Mesenchymal stem cell (in vitro differentiated cells and primary cell): ENCODE results near the gene ASCC2.

Source experiments
- DNase-seq: peaks from one replicate; pipeline ENCODE4 v3.0.0-alpha.2; 2013
- H2AFZ ChIP-seq: one replicate; pipeline ENCODE4 v1.6.1; 2013; ENCODE audit warnings: low read depth, mild to moderate bottlenecking, control low read depth, inconsistent platforms, low read length, moderate library complexity
- H2AK5ac ChIP-seq: 2 replicates; pipeline ENCODE4 v1.6.1; 2013; ENCODE audit warnings: low read length, moderate library complexity, mild to moderate bottlenecking, inconsistent platforms; ENCODE audit not compliant: severe bottlenecking
- H2BK120ac ChIP-seq: one replicate; pipeline ENCODE4 v1.6.1; 2013; ENCODE audit warnings: low read depth, mild to moderate bottlenecking, inconsistent platforms, low read length, moderate library complexity
- H2BK12ac ChIP-seq, 2 experiments: one replicate each; pipeline ENCODE4 v1.6.1; 2013; ENCODE audit warnings: inconsistent platforms in 2 of 2, low read length in 2 of 2, mild to moderate bottlenecking in 2 of 2, moderate library complexity in 2 of 2, control low read depth in 1 of 2
- H2BK15ac ChIP-seq: one replicate; pipeline ENCODE4 v1.6.1; 2013; ENCODE audit warnings: mild to moderate bottlenecking, low read depth, inconsistent platforms; ENCODE audit not compliant: poor library complexity, severe bottlenecking
- H2BK5ac ChIP-seq: 2 replicates; pipeline ENCODE4 v1.6.1; 2013; ENCODE audit warnings: low read depth, mild to moderate bottlenecking, low read length, control low read depth, inconsistent platforms; ENCODE audit not compliant: poor library complexity, severe bottlenecking
- H3K14ac ChIP-seq, 2 experiments: one replicate each; pipeline ENCODE4 v1.6.1; 2013; ENCODE audit warnings: inconsistent platforms in 2 of 2, low read length in 2 of 2, control low read depth in 1 of 2, mild to moderate bottlenecking in 1 of 2, moderate library complexity in 1 of 2
- H3K18ac ChIP-seq, 2 experiments: one replicate each; pipeline ENCODE4 v1.6.1; 2013; ENCODE audit warnings: inconsistent platforms in 2 of 2, low read length in 2 of 2, control low read depth in 1 of 2, low read depth in 1 of 2, mild to moderate bottlenecking in 1 of 2
- H3K23ac ChIP-seq, 2 experiments: one replicate each; pipeline ENCODE4 v1.6.1; 2013; ENCODE audit warnings: inconsistent platforms in 2 of 2, low read length in 2 of 2, mild to moderate bottlenecking in 2 of 2, moderate library complexity in 2 of 2, control low read depth in 1 of 2
- H3K27ac ChIP-seq: 2 replicates; pipeline ENCODE4 v1.5.1; 2013; ENCODE audit warnings: mild to moderate bottlenecking, moderate library complexity, low read length, control low read depth, inconsistent platforms; ENCODE audit not compliant: poor library complexity, severe bottlenecking
- H3K27me3 ChIP-seq, 2 experiments: 2 replicates each; pipeline versions ENCODE4 v1.6.1 to v1.7.0; 2013; ENCODE audit warnings: low read length in 2 of 2, mild to moderate bottlenecking in 2 of 2, moderate library complexity in 2 of 2, control low read depth in 1 of 2, inconsistent platforms in 1 of 2; ENCODE audit not compliant: control insufficient read depth in 1 of 2, insufficient read depth in 1 of 2
- H3K36me3 ChIP-seq, 2 experiments: 2 replicates each; pipeline versions ENCODE4 v1.6.1 to v1.7.0; 2013; ENCODE audit warnings: low read length in 2 of 2, control low read depth in 1 of 2, inconsistent platforms in 1 of 2, low read depth in 1 of 2, mild to moderate bottlenecking in 1 of 2; ENCODE audit not compliant: insufficient read depth in 2 of 2, control insufficient read depth in 1 of 2
- H3K4ac ChIP-seq, 2 experiments: one replicate each; pipeline ENCODE4 v1.6.1; 2013; ENCODE audit warnings: inconsistent platforms in 2 of 2, low read length in 2 of 2, mild to moderate bottlenecking in 2 of 2, moderate library complexity in 2 of 2, control low read depth in 1 of 2, low read depth in 1 of 2
- H3K4me1 ChIP-seq: 2 replicates; pipeline ENCODE4 v1.6.1; 2013; ENCODE audit warnings: low read depth, low read length, control low read depth; ENCODE audit not compliant: control insufficient read depth, insufficient read depth
- H3K4me2 ChIP-seq: 2 replicates; pipeline ENCODE4 v1.6.1; 2013; ENCODE audit warnings: low read length, mild to moderate bottlenecking, inconsistent platforms; ENCODE audit not compliant: poor library complexity, severe bottlenecking
- H3K4me3 ChIP-seq, 2 experiments: 2 replicates each; pipeline versions ENCODE4 v1.5.1 to v1.7.0; 2013; ENCODE audit warnings: low read length in 2 of 2, mild to moderate bottlenecking in 2 of 2, control low read depth in 1 of 2, low read depth in 1 of 2; ENCODE audit not compliant: insufficient read depth in 1 of 2
- H3K79me1 ChIP-seq: replicated peaks from 2 replicates; pipeline ENCODE4 v1.6.1; 2013; ENCODE audit warnings: mild to moderate bottlenecking, control low read depth, low read length, inconsistent platforms; ENCODE audit not compliant: poor library complexity, severe bottlenecking
- H3K9ac ChIP-seq: 2 replicates; pipeline ENCODE4 v1.7.0; 2013; ENCODE audit warnings: mild to moderate bottlenecking, low read length, moderate library complexity
- H3K9me3 ChIP-seq: 2 replicates; pipeline ENCODE4 v1.7.0; 2013; ENCODE audit warnings: mild to moderate bottlenecking, low read length; ENCODE audit not compliant: control insufficient read depth
- H4K8ac ChIP-seq: one replicate; pipeline ENCODE4 v1.6.1; 2013; ENCODE audit warnings: inconsistent platforms, mild to moderate bottlenecking, low read length, moderate library complexity
- H4K91ac ChIP-seq: one replicate; pipeline ENCODE4 v1.6.1; 2013; ENCODE audit warnings: mild to moderate bottlenecking, low read length, inconsistent platforms
- WGBS: methylation state at CpG from one replicate; pipeline ENCODE4 v1.1.7; 2013; ENCODE audit warnings: mixed read lengths; 5-methylcytosine and 5-hydroxymethylcytosine counted together

Gene ASCC2

DNA sequence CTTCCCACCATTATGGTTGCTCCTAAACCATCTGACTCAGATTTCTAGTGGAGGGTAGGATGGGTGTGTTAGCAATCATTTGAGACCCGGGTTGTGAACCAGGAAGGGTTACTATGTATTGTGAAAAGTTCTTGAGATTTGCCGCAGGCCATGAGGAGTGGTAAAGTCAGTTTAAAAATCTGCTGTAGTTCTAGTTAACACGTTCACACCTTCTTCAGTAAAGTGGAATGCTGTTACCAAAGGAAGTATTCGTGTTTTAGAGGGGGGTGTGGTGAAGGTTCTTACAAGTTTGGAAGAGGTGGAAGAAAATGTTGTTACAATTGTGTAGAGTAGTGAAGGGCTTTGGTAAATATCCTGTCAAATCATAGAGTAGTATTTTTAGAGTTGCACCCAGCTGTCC is 47.5 kb upstream of the ASCC2 start:
- peaks cover 2% of the 10 kb centered on the region for H3K4me1 ChIP-seq
- H2BK12ac ChIP-seq = no peak overlapping the region
- H2AFZ ChIP-seq = no peak overlapping the region
- no peak overlapping the region for H2BK15ac ChIP-seq
- H3K4ac ChIP-seq = no peak overlapping the region
- no peaks in the 10 kb centered on the region for H3K36me3 ChIP-seq
- no peak overlapping the region for H4K8ac ChIP-seq
- H3K9me3 ChIP-seq = no peaks in the 10 kb centered on the region
- H3K23ac ChIP-seq = no peak overlapping the region
- no peak overlapping the region for H3K27ac ChIP-seq
- no peak overlapping the region for H3K9ac ChIP-seq
- H2AK5ac ChIP-seq = no peak overlapping the region
- no peak overlapping the region for H3K14ac ChIP-seq
- H3K79me1 ChIP-seq = peaks cover 1% of the 10 kb centered on the region
- no peak for DNase-seq
- no peak overlapping the region for H4K91ac ChIP-seq
- no peaks in the 10 kb centered on the region for H3K27me3 ChIP-seq
- no peak overlapping the region for H2BK5ac ChIP-seq
- 62% methylated on average over 4 of the region's 4 CpGs for WGBS
- no peak overlapping the region for H2BK120ac ChIP-seq
- H3K18ac ChIP-seq = no peak overlapping the region
- no peak overlapping the region for H3K4me2 ChIP-seq
- H3K4me3 ChIP-seq = no peak overlapping the region

DNA sequence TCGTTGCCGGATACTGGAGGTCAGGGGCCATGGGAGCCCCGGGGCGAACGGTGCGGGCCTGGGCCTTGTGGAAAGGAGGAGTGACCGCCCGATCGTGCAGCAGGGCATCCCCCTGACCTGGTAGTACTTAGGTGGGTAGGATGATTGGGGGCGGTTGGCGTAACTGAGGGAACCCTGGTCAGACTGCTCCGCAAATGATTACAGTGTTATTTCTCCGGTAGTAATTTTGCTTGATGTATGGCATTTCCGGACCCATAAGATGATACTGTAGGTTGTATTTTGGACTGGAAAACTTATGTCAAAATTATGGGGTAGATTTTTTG is 45.7 kb upstream of the ASCC2 start:
- Histone ChIP-seq H3K23ac (no peak overlapping the region), H3K36me3 (no peaks in the 10 kb centered on the region), H3K4me3 (peak overlapping the region; percentile 97 to 99), H3K9me3 (no peaks in the 10 kb centered on the region), H3K18ac (peak overlapping the region; percentile 70 to 88), H2BK5ac (peak overlapping the region; percentile 99), H3K79me1 (peaks cover 1% of the 10 kb centered on the region), H3K9ac (peak overlapping the region; percentile 94), H2AK5ac (no peak overlapping the region), H2AFZ (peak overlapping the region; percentile 77), H3K27me3 (peaks cover 0 to 10% of the 10 kb centered on the region in 2 experiments), H2BK120ac (peak overlapping the region; percentile 89), H3K4me2 (peak overlapping the region; percentile 51), H3K4ac (peak overlapping the region in 1 of 2 experiments; percentile 54), H3K14ac (peak overlapping the region in 1 of 2 experiments; percentile 73), H4K91ac (peak overlapping the region; percentile 27), H2BK12ac (no peak overlapping the region), H3K27ac (peak overlapping the region; percentile 35), H3K4me1 (peaks cover 2% of the 10 kb centered on the region), H2BK15ac (no peak overlapping the region), H4K8ac (peak overlapping the region; percentile 45)
- 7% methylated on average over 14 of the region's 14 CpGs for WGBS
- DNase-seq = no peak

DNA sequence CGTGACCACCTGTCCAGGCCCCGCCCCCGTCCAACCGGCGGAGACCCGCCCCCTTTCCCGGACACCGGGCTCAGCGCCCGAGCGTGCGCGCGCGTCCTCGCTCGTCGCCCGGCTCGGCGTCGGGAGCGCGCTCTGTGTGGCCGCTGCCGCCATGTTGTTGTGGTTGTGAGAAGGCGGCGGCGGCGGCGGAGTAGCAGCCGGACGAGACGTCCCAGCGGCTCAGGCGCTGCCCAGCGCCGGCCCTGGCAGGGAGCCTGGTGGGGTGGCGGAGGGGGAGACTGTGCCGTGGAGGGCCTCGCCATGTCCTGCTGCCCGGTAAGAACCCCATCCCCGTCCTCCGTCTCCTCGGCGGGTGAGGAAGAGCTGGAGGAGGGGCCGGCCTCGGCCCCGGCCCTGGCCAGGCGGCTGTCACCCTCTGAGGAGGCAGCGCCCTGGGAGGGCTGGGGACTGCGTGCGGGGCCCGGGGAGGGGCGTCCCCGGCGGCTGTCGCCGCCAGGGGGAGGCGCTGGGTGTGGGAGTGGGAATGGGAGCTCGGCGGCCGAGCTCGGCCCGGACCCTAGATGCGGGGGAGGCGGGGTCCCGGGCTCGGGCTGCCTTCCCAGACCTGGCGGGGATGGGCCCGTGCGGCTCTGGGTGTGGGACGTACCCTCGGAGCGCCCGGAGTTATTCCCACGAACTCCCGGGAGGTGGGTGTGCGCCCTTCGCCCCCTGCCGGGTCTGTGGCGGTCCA is 45.1 kb upstream of the ASCC2 start, which contains the start of gene MTMR3:
Gene MTMR3 (plus strand): TSS at position 130 of the 730 bp plus-strand sequence. CDS start 87,886 bp downstream, outside the sequence.
- 2% methylated on average over 56 of the region's 82 CpGs for WGBS

DNA sequence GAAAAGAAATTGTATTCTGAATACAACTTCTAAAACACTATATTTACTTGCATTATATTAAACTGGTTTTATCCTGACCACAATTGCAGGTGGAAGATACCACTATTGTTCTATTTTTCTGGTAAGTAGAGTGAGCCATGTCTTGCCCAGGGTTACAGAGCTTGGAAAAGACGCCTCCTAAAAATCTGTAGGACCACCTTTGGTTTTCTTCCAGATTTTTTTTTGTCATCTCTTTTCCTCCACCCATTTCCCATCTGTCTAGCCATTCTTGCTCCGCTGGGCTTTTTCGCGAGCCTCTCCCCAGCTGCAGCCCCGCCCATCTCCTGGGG is 44.6 kb upstream of the ASCC2 start:
- Histone ChIP-seq H3K14ac (no peak overlapping the region), H3K9ac (no peak overlapping the region), H3K18ac (no peak overlapping the region), H3K9me3 (no peaks in the 10 kb centered on the region), H3K27ac (no peak overlapping the region), H2BK12ac (no peak overlapping the region), H2BK5ac (no peak overlapping the region), H2BK120ac (no peak overlapping the region), H2AK5ac (no peak overlapping the region), H3K27me3 (peaks cover 0 to 12% of the 10 kb centered on the region in 2 experiments), H2AFZ (no peak overlapping the region), H4K91ac (no peak overlapping the region), H4K8ac (no peak overlapping the region), H3K23ac (no peak overlapping the region), H3K79me1 (peaks cover 1% of the 10 kb centered on the region), H3K4me3 (peak overlapping the region in 1 of 2 experiments; percentile 97), H2BK15ac (no peak overlapping the region), H3K4me2 (no peak overlapping the region), H3K4ac (no peak overlapping the region), H3K36me3 (no peaks in the 10 kb centered on the region), H3K4me1 (peaks cover 2% of the 10 kb centered on the region)
- 1% methylated on average over 4 of the region's 5 CpGs for WGBS
- DNase-seq = no peak

More for the DNA sequence above, 45.1 kb upstream of the ASCC2 start, which contains the start of gene MTMR3:
- Histone ChIP-seq H4K91ac (peak within 1 kb of the TSS; percentile 99), H3K14ac (peak within 1 kb of the TSS; percentile 74 to 87), H3K4me2 (peak within 1 kb of the TSS; percentile 51), H3K4me1 (peaks cover 2% of the 10 kb centered on the region), H2BK12ac (peak within 1 kb of the TSS in 1 of 2 experiments; percentile 51), H3K79me1 (peaks cover 1% of the 10 kb centered on the region), H3K4me3 (peak within 1 kb of the TSS; percentile 97 to 99), H2BK5ac (peak within 1 kb of the TSS; percentile 99), H2AK5ac (no peak within 1 kb of the TSS), H3K27me3 (peaks cover 0 to 12% of the 10 kb centered on the region in 2 experiments), H3K23ac (peak within 1 kb of the TSS in 1 of 2 experiments; percentile 46), H2BK120ac (peak within 1 kb of the TSS; percentile 89), H2BK15ac (peak within 1 kb of the TSS; percentile 100), H3K9me3 (no peaks in the 10 kb centered on the region), H2AFZ (peak within 1 kb of the TSS; percentile 77), H3K36me3 (no peaks in the 10 kb centered on the region), H3K9ac (peak within 1 kb of the TSS; percentile 94), H3K18ac (peak within 1 kb of the TSS; percentile 88 to 99), H3K4ac (peak within 1 kb of the TSS; percentile 87 to 95), H3K27ac (peak within 1 kb of the TSS; percentile 76), H4K8ac (peak within 1 kb of the TSS; percentile 100)
- DNase-seq = peak; percentile 90
